SH-SY5Y (cell line): Measurements from ENCODE around the gene SLCO3A1.

Experiments used
- GATA2 ChIP-seq: IDR thresholded peaks from 2 replicates; pipeline ENCODE4 v1.6.1; 2011; ENCODE audit warnings: mild to moderate bottlenecking, low read depth, low read length
- GATA3 ChIP-seq: IDR thresholded peaks from 2 replicates; pipeline ENCODE4 v1.6.1; 2011; ENCODE audit warnings: low read depth, mild to moderate bottlenecking, low read length, moderate library complexity

DNA sequence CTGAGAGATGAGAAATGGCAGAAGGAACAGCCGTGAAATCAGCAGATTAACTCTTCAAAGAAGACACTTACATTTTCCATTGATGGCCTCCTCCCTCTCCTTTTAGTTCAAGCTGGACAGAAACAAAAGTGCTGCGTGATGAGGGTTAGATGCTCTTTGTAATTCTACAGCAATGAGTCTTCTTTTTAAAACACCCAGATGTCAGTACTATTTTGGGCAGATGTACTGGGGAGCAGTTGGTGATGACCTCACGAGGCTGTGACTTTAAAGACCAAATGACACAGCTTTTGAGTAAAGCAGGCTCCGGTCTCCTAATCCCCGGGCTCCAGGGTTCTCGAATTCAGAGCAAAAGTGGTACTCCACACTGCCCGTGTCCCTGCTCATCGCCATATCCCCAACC lies 198.2 kb downstream of the SLCO3A1 start:
- TF ChIP-seq GATA3 (no peak), GATA2 (no peak)
